Heart left ventricle (tissue), 13 donors: ENCODE data around the gene GTF2F2.

Experiments
- CTCF ChIP-seq, 12 donors: fragments of 200-600 bp; sonication (generic) in 4 of 12; IDR thresholded peaks; one replicate each; pipeline versions ENCODE4 v1.5.0 to v1.8.0; 2018 to 2022; ENCODE audit warnings: antibody characterized with exemption in 12 of 12, mild to moderate bottlenecking in 5 of 12
- POLR2A ChIP-seq, 2 donors: fragments of 450-650 bp; IDR thresholded peaks; one replicate each; pipeline ENCODE4 v1.6.1; 2017; ENCODE audit warnings: antibody characterized with exemption in 2 of 2, mild to moderate bottlenecking in 2 of 2, moderate library complexity in 2 of 2
- donor health status: ischemic (EF 13 %, LVEDD 7.1; RV severe dilation, severe dysfunction).
- donor health status: DM: no; HTN: yes; CAD: no.
- donor health status: DM: no; HTN: no; CAD: no.
- donor health status: ischemic (EF 25% LVEDD 6.9; RV normal size, moderate dysfunction).
- donor health status: ischemic (EF 25% LVEDD 5.7; RV mildly dilated, moderate dysfunction).
- donor health status: ischemic (EF 35%, LVEDD 5.7; RV mildly dilated, moderate dysfunction).
- donor health status: nonischemic (EF 11% LVEDD 7.7; RV severe dilation, severe dysfunction).
- donor health status: DM: yes; HTN: yes; CAD: no.
- donor health status: PGD.
- donor health status: ischemic (EF 29% LVEDD 5.4; RV normal size, mild dysfunction).
- donor health status: nonischemic (EF 23%, LVEDD 6.1; RV moderate dilation, normal function).

GRCh38 chr13:45162194-45162593 lies 41.9 kb downstream of the GTF2F2 start:
- TF ChIP-seq CTCF (IDR thresholded peaks at IDR 0.05) = no peak
- no peak for TF ChIP-seq POLR2A (IDR thresholded peaks at IDR 0.05)
